ENCODE data around the gene MSMP.

DNA sequence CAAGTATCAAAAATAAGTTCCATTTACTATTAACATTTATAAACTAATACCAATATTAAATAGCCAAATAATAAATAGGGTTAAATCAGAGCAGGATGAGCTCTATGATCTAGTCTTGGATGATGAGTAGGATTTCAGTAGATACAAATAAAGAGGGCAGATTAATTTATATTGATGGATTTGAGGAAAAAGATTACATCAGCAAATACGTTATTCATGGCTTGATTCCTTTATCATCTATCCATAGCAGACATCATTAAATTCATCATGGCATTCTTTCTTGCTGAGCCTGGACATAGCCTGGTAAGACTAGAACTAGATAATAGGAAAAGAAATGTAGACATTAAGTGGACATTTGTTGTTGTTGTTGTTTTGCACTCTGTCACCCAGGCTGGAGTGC, 13.4 kb upstream of the MSMP start:
- TF ChIP-seq EZH2 (IDR thresholded peaks at IDR 0.05; ENCODE audit: borderline replicate concordance, low read depth, low read length, severe bottlenecking) (no peak), JUN (IDR thresholded peaks at IDR 0.05; ENCODE audit: borderline replicate concordance, insufficient read depth, insufficient read length, low read depth) (no peak), POLR2A (IDR thresholded peaks at IDR 0.05; ENCODE audit: low read depth, low read length) (no peak), POLR2AphosphoS5 (IDR thresholded peaks at IDR 0.05; ENCODE audit: insufficient read depth, low read depth, low read length) (no peak)
- TF ChIP-seq, protein P1, sequence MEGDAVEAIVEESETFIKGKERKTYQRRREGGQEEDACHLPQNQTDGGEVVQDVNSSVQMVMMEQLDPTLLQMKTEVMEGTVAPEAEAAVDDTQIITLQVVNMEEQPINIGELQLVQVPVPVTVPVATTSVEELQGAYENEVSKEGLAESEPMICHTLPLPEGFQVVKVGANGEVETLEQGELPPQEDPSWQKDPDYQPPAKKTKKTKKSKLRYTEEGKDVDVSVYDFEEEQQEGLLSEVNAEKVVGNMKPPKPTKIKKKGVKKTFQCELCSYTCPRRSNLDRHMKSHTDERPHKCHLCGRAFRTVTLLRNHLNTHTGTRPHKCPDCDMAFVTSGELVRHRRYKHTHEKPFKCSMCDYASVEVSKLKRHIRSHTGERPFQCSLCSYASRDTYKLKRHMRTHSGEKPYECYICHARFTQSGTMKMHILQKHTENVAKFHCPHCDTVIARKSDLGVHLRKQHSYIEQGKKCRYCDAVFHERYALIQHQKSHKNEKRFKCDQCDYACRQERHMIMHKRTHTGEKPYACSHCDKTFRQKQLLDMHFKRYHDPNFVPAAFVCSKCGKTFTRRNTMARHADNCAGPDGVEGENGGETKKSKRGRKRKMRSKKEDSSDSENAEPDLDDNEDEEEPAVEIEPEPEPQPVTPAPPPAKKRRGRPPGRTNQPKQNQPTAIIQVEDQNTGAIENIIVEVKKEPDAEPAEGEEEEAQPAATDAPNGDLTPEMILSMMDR (IDR thresholded peaks at IDR 0.05; ENCODE audit: extremely low read depth in 1 of 2, insufficient read depth in 1 of 2, low read depth in 1 of 2, low read length in 2 of 2) = no peak
- TF ChIP-seq, protein P2, sequence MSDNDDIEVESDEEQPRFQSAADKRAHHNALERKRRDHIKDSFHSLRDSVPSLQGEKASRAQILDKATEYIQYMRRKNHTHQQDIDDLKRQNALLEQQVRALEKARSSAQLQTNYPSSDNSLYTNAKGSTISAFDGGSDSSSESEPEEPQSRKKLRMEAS (IDR thresholded peaks at IDR 0.05; ENCODE audit: insufficient read depth, insufficient read length) = no peak
